HG02973 (cell line): ENCODE data around the gene PRSS22.

ENCODE experiments used
- ATAC-seq: cut with Tn5 transposase; IDR thresholded peaks from one replicate; pipeline ENCODE4 v1.9.1; 2021; ENCODE audit warnings: moderate library complexity; ENCODE audit not compliant: unreplicated experiment

PRSS22 gene

DNA sequence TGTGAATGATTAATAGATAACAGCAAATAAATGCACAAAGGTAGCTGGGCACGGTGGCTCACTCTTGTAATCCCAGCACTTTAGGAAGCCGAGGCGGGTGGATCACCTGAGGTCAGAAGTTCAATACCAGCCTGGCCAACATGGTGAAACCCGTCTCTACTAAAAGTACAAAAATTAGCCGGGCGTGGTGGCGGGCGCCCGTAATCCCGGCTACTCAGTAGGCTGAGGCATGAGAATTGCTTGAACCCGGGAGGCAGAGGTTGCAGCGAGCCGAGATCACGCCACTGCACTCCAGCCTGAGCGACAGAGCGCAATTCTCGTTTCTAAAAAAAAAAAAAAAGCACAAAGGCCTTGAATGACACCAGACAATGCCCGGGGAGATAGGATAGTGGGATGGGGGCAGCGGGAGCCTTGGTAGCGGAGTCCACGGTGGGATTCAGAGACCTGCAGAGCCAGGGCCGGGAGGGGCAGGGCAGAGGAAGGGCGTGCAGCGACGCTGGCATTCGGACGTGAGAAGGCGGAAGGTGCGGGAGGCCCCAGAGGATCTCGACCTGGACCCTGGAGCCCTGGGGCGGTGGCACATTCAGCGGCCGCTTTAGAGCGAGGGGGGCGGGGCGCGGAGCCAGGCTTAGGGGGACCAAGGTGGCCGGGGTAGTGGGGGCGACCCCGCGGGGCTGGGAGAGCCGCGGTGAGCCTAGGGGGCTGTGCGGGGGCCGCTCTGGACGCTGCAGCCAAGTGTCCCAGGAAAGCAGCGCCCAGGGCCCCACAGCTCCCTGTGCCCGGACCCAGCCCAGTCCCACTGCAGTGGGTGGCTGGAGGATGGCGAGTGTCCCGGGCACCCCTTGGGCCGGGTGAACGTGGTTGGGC lies 24.0 kb upstream of the PRSS22 start:
- ATAC-seq = no peak

DNA sequence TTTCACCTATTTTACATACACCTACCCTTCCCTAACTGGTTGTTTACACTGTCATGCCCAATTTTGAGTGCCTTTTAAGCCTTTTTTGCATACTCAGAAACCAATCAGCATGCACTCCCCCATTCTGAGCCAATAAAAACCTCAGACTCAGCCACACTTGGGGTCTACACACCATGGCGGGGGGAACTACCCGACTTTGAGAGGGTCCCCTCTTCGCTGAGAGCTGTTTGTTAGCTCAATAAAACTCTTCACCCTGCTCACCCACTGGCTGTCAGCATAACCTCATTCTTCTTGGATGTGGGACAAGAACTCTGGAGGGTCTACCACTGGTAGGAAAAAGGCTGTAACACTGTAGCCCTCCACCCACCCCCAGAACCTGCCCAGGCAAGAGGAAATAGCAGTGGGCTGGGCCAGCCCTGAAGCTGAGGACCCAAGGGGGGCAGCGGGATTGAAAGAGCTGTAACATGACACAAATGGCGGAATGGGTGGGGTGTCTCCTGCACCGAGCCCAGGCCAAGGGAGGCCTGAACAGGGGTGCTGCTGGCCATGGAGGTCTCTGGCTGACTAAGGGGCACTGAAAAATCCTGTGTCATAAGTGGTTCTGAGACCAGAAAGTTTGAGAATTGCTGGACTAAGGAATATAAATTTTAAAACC lies 22.0 kb upstream of the PRSS22 start:
- no peak for ATAC-seq

GRCh38 chr16:2874912-2875362 lies 17.0 kb upstream of the PRSS22 start:
- ATAC-seq = peak; percentile 71

DNA sequence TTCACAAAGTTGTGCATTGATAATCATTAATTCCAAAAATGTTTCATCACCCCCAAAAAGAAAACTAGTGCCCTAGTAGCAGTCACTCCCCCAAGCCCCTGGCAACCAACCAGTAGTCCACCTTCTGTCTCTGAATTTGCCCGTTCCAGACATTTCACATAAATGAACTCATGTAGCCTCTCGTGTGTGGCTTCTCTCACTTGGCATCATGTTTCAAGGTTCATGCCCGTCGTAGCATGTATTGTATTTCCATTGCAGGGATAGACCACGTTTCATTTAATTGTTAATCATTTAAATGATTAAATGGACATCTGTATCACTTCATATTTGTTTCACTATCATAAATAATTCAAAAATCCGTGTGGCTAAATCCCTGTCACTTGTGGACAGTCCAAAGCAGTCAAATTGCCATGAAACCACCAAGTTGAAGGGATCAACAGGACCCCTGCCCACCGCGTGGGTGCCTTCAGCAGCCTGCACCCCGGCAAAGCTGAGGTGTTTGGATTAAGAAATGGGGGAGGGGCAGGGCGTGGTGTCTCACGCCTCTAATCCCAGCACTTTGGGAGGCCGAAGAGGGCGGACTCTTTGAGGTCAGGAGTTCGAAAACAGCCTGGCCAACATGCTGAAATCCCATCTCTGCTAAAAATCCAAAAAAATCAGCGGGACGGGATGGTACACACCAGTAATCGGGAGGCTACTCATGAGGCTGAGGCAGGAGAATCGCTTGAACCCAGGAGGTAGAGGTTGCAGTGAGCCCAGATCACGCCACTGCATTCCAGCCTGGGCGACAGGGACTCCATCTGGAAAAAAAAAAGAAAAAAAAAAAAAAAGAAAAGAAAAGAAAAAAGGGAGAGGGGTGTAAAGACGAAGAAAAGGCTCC lies 16.3 kb upstream of the PRSS22 start:
- ATAC-seq = no peak

GRCh38 chr16:2871926-2872325 lies 14.0 kb upstream of the PRSS22 start:
- no peak for ATAC-seq

GRCh38 chr16:2867987-2868789 lies 10.2 kb upstream of the PRSS22 start:
- peak; percentile 75 for ATAC-seq

DNA sequence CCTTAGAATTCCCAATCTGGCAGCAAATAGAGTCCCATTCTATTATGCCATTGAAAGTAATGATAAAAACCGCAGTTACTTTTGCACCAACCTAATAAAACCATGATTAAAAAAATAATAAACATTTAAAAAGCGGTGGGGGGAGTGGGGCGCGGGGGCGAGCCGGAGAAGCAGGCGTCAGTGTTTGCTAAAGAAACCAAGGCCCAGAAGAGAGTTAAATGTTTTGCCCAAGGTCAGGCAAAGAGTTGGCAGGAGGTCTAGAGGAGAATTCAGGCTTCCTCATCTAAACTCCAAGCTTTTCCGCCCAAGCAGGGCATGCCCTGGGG lies 9.7 kb upstream of the PRSS22 start:
- ATAC-seq = no peak

DNA sequence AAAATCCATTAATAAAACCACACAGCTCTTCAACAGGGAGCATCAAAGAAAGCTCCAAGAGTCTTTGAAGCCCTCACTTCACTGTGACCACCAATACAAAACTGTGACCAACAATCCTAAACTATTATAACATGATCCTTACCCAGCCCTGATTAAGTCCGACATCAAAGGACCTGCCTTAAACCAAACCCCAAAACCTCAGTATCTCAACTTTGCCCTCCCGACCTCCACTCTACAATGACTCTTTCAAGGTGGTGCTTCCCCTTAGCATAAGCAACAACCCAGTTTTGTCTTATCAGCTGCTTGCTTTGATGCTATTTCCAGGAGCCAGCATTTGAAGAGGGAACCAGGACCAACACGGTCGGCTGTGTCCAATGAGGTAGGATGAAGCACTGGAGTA lies 8.5 kb upstream of the PRSS22 start:
- ATAC-seq = no peak

GRCh38 chr16:2865651-2866050 lies 7.7 kb upstream of the PRSS22 start:
- ATAC-seq = no peak

DNA sequence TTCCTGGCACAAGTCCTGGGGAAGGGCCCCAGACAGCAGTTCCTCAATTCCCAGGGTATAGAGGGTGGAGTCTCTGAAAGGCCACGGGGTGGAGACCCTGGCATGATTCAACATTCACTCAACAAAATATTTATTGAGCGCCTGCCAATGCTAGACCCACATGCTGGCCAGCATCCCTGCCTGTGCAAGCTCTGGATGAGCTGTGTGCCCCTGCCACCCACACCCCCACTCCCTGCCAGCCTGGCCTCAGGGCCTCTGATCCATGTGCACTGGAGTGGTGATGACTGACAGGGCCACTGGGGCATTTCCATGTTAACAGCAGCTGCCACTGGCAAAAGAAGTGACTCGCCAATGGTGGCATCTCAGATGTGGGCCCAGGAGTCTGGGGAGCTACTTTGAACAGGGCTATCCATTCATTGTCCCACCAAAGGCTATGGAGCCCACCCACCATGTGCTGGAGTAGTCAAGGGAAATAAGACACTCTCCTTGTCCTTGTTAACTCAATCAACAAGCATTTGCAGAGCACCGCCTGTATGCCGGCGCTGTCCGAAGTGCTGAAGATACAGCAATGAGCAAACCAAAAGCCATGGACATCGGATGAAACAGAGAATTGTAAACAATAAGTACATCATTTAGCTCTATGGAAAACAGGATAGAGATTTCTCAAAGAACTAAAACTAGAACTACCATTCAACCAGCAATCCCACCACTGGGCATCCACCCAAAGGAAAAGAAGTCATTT lies 3.0 kb upstream of the PRSS22 start:
- ATAC-seq = no peak

DNA sequence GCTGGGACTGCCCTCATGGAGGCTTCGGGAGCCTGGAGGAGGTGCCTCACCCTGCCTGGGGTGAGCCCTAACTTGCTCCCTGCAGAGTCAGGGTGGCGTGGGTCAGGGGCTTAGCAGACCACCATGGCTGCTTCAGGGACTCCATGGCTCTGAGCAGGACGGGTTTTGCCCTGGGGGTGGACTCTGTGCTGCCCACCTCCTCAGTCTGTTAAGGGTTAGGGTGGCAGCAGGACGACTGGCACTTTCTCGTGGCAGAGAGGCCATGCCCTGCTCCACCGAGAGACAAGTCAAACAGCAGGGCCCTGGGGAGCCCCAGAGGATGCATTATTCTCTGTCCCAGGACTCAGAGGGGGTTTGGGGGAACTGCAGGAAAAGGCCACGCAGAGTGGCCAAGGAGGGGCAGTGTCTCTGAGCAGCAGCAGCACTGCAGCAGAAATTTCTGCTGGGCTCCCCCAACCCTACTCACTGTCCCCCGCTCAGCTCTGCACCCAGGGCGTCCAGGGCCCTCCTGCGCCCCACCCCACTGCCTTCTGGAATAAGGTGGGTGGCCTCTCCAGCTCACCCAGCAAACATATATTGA lies 1.8 kb upstream of the PRSS22 start:
- no peak for ATAC-seq

GRCh38 chr16:2858245-2859025 lies 465 bp upstream of the PRSS22 start:
- no peak for ATAC-seq

DNA sequence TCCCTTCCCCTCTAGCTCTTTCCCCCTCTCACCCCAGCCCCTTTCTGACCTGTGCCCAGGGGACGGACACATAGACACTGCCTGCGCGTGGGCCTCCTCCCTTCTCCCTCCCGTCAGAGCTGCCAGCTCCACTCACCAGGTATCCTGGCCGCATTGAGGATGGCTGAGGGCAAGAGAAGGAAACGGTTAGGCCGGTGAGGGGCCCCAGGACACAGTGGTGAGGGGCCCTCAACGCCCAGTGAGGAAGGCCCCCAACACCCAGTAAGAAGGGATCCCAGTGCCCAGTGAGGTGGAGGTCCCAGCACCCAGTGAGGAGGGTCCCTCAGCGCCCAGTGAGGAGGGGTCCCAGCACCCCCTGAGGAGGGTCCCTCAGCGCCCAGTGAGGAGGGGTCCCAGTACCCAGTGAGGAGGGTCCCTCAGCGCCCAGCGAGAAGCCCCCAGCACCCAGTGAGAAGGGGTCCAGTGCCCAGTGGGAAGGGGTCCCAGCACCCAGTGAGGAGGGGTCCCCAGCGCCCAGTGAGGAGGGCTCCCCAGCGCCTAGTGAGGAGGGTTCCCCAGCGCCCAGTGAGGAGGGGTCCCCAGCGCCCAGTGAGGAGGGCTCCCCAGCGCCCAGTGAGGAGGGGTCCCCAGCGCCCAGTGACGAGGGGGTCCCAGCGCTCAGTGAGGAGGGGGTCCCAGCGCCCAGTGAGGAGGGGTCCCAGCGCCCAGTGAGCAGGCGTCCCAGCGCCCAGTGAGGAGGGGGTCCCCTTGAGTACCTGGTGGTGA lies 1.1 kb downstream of the PRSS22 start:
- no peak for ATAC-seq

- no peak for ATAC-seq
Observed at GRCh38 chr16:2856061-2856670, 1.8 kb downstream of the PRSS22 start.

DNA sequence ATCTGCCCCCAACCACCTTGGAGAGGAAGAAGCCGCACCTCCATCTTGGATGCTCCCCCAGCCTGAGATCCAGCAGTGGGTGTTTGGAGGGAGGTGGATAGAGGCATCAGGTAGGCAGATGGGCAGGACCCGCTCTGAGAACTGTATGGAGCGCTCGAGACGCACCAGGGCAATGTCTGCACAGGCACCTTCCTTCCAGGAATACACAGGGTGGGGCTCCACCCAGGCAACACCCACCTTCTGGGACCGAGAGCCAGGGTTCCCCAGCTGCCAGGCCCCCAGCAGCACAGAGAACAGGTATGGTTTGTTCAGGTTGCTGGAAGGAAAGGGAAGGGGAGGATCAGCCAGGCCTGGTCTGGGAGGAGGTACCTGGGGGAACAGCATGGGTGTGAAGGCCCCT lies 2.4 kb downstream of the PRSS22 start:
- no peak for ATAC-seq

- ATAC-seq = no peak
Observed at GRCh38 chr16:2854700-2855309, 3.2 kb downstream of the PRSS22 start.

DNA sequence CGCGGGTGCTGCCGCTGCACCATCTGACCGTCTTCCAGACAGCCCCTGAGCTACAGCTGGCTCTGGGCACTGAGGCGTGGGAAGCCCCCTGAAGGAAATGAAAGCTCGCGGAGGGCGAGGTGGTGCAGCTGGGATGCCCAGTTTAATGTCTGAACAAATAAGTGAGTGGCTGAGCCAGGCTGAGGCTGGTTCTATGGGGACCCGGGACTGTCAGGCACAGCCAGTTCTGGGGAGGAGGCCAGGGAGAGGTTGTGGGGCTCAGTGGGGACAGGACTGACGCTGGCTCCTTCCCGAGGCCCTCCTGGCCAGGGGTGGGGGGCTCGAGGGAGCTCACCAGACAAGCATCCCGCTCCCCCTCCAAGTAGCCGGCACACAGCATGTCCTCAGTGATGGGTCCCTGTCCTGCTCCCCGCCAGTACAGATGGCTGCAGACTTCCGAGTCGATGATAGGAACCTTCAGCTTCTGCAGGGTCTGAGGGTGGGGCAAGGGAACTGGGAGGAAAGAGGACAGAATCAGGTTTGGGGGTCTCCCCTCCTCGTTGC lies 4.4 kb downstream of the PRSS22 start:
- ATAC-seq = no peak
